GM23338 (cell line): ENCODE results near the gene VPS25.

Source experiments
- CREB1 ChIP-seq: fragments of 250-450 bp; sonication (Bioruptor Pico); IDR thresholded peaks from 2 replicates; pipeline ENCODE4 v1.5.0; 2020; ENCODE audit warnings: low read depth, mild to moderate bottlenecking, moderate library complexity
- ETS1 ChIP-seq: IDR thresholded peaks from 2 replicates; pipeline ENCODE4 v1.6.1; 2016; ENCODE audit warnings: antibody characterized with exemption
- EZH2 ChIP-seq: fragments of 200-600 bp; sonication (generic); IDR thresholded peaks from one replicate; pipeline ENCODE4 v1.8.0; 2017; ENCODE audit warnings: antibody characterized with exemption, mild to moderate bottlenecking, low read depth; ENCODE audit not compliant: unreplicated experiment
- EZH2phosphoT487 ChIP-seq: fragments of 200-600 bp; sonication (generic); IDR thresholded peaks from one replicate; pipeline ENCODE4 v1.8.1; 2018; ENCODE audit warnings: antibody characterized with exemption; ENCODE audit not compliant: unreplicated experiment
- JUNB ChIP-seq: IDR thresholded peaks from one replicate; pipeline ENCODE4 v1.6.1; 2016; ENCODE audit warnings: antibody characterized with exemption; ENCODE audit not compliant: unreplicated experiment
- NANOG ChIP-seq: IDR thresholded peaks from 2 replicates; pipeline ENCODE4 v1.6.1; 2016; ENCODE audit warnings: antibody characterized with exemption, borderline replicate concordance
- POLR2AphosphoS5 ChIP-seq: IDR thresholded peaks from 2 replicates; pipeline ENCODE4 v1.6.1; 2016; ENCODE audit warnings: antibody characterized with exemption, low read depth
- ZNF114 ChIP-seq: fragments of 250-450 bp; sonication (Bioruptor Pico); IDR thresholded peaks from 2 replicates; pipeline ENCODE4 v1.5.0; 2020; ENCODE audit warnings: mild to moderate bottlenecking, moderate library complexity
- ZNF331 ChIP-seq: fragments of 250-450 bp; sonication (Bioruptor Pico); IDR thresholded peaks from 2 replicates; pipeline ENCODE4 v1.5.0; 2020; ENCODE audit warnings: low read depth, mild to moderate bottlenecking, moderate library complexity
- TF ChIP-seq, protein P1 (sequence below), 2 experiments: fragments of 200-600 bp in 1 of 2; sonication (generic) in 1 of 2; conservative IDR thresholded peaks; 2 replicates each; pipeline versions ENCODE4 v1.5.1 to v1.6.1; 2016 to 2017; ENCODE audit warnings: antibody characterized with exemption in 2 of 2, low read depth in 2 of 2, mild to moderate bottlenecking in 2 of 2, moderate library complexity in 1 of 2
- TF ChIP-seq, protein P2 (sequence below): IDR thresholded peaks from one replicate; pipeline ENCODE4 v1.6.1; 2018; ENCODE audit warnings: antibody characterized with exemption; ENCODE audit not compliant: unreplicated experiment

DNA sequence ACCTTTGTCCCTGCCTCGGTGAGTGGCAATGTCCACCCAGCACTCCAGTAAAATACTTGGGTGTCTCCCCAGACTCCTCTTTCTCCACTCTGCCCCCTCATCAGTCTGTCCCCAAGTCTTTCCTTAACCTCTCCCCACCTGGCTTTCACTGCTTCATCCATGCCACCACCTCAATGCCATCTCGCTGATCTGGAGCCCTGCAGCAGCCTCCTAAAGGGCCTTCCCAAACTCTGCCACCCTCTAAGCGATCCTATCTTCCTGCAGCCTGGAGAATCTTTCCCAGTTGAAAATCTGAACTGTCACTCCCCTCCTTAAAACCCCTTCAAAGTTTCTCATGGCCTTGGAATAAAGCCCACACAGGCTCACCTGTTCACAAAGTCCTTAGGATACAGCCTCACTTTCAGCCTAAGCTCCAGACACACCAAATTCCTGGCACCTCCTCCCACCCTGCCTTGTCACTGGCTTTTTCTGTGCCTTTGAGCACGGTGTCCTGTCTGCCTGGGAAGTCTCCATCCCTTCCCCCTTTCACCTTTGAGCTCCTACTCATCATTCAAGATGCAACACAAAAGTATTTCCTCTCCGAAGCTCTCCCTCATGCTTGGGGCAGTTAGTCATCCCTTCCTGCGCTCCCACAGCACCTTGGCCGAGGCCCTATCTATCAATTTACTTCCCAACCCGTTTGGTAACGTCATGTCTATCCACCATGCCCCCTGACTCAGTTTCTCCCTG is 10.0 kb downstream of the VPS25 start:
- no peak for TF ChIP-seq POLR2AphosphoS5
- TF ChIP-seq, protein P1, sequence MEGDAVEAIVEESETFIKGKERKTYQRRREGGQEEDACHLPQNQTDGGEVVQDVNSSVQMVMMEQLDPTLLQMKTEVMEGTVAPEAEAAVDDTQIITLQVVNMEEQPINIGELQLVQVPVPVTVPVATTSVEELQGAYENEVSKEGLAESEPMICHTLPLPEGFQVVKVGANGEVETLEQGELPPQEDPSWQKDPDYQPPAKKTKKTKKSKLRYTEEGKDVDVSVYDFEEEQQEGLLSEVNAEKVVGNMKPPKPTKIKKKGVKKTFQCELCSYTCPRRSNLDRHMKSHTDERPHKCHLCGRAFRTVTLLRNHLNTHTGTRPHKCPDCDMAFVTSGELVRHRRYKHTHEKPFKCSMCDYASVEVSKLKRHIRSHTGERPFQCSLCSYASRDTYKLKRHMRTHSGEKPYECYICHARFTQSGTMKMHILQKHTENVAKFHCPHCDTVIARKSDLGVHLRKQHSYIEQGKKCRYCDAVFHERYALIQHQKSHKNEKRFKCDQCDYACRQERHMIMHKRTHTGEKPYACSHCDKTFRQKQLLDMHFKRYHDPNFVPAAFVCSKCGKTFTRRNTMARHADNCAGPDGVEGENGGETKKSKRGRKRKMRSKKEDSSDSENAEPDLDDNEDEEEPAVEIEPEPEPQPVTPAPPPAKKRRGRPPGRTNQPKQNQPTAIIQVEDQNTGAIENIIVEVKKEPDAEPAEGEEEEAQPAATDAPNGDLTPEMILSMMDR (conservative IDR thresholded peaks at IDR 0.05; ENCODE audit: low read depth in 2 of 2): no peak
- no peak for TF ChIP-seq EZH2
- TF ChIP-seq NANOG: no peak
- TF ChIP-seq JUNB: no peak
- no peak for TF ChIP-seq ZNF114 (CRISPR knock-in tag)
- no peak for TF ChIP-seq ZNF331
- no peak for TF ChIP-seq EZH2phosphoT487
- TF ChIP-seq, protein P2, sequence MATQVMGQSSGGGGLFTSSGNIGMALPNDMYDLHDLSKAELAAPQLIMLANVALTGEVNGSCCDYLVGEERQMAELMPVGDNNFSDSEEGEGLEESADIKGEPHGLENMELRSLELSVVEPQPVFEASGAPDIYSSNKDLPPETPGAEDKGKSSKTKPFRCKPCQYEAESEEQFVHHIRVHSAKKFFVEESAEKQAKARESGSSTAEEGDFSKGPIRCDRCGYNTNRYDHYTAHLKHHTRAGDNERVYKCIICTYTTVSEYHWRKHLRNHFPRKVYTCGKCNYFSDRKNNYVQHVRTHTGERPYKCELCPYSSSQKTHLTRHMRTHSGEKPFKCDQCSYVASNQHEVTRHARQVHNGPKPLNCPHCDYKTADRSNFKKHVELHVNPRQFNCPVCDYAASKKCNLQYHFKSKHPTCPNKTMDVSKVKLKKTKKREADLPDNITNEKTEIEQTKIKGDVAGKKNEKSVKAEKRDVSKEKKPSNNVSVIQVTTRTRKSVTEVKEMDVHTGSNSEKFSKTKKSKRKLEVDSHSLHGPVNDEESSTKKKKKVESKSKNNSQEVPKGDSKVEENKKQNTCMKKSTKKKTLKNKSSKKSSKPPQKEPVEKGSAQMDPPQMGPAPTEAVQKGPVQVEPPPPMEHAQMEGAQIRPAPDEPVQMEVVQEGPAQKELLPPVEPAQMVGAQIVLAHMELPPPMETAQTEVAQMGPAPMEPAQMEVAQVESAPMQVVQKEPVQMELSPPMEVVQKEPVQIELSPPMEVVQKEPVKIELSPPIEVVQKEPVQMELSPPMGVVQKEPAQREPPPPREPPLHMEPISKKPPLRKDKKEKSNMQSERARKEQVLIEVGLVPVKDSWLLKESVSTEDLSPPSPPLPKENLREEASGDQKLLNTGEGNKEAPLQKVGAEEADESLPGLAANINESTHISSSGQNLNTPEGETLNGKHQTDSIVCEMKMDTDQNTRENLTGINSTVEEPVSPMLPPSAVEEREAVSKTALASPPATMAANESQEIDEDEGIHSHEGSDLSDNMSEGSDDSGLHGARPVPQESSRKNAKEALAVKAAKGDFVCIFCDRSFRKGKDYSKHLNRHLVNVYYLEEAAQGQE: no peak
- TF ChIP-seq CREB1: no peak
- TF ChIP-seq ETS1: no peak
